NCI-H2081 (cell line): ENCODE data around the gene LIPF.
"Not testable (repeated sequence)": the region's sequence is repeated elsewhere in the genome, so short reads cannot be mapped to it uniquely, and the experiment has no call there.

Experiments used
- DNase-seq, 2 experiments: peaks; one replicate each; lab custom pipeline; 2025; lab: John Stamatoyannopoulos, UW

Gene LIPF

GRCh38 chr10:88676283-88677060 lies 12.2 kb downstream of the LIPF start:
- no peak for DNase-seq

GRCh38 chr10:88680958-88681357 lies 16.7 kb downstream of the LIPF start:
- no peak for DNase-seq

- DNase-seq = no peak
Measured at GRCh38 chr10:88682491-88682890, 18.2 kb downstream of the LIPF start.

GRCh38 chr10:88687853-88688467 lies 23.7 kb downstream of the LIPF start:
- DNase-seq = peak; percentile 1 to 7

GRCh38 chr10:88689366-88689765 lies 25.1 kb downstream of the LIPF start:
- DNase-seq = no peak

GRCh38 chr10:88693392-88694020 lies 29.3 kb downstream of the LIPF start:
- DNase-seq = no peak

GRCh38 chr10:88702848-88703597 lies 38.8 kb downstream of the LIPF start:
- DNase-seq = peak; percentile 5 to 79

- DNase-seq = no peak
Measured at GRCh38 chr10:88705958-88706357, 41.7 kb downstream of the LIPF start, which contains the start of gene LIPK. Gene LIPK (plus strand): TSS chr10:88706249. CDS start chr10:88724544, 18,295 bp downstream.

- DNase-seq = no peak
Measured at GRCh38 chr10:88707429-88708155, 43.4 kb downstream of the LIPF start.

- not testable (repeated sequence) for DNase-seq
Measured at GRCh38 chr10:88709361-88709760, 45.1 kb downstream of the LIPF start.

GRCh38 chr10:88715517-88715916 lies 51.3 kb downstream of the LIPF start:
- no peak for DNase-seq

- no peak for DNase-seq
Measured at GRCh38 chr10:88721392-88721791, 57.1 kb downstream of the LIPF start.

- no peak for DNase-seq
Measured at GRCh38 chr10:88725798-88726197, 61.6 kb downstream of the LIPF start.

- DNase-seq = no peak
Measured at GRCh38 chr10:88728107-88728763, 64.0 kb downstream of the LIPF start.
